Osteoblast (primary cell): Measurements from ENCODE around the gene LRRK1. TPM values are rescaled to one million over a fixed set of nuclear protein-coding genes. Genes with fewer than 3 reads are reported as not detected.

Experiments
- DNase-seq: peaks from one replicate; pipeline ENCODE4 v3.0.0; 2011; ENCODE audit warnings: low spot score, mixed read lengths; ENCODE audit not compliant: insufficient read length; ENCODE audit errors: missing footprints
- H2AFZ ChIP-seq: 2 replicates; pipeline ENCODE4 v1.6.0; 2011; ENCODE audit warnings: mild to moderate bottlenecking, low read length
- H3K27ac ChIP-seq: 2 replicates; pipeline ENCODE4 v1.5.1; 2011; ENCODE audit warnings: mild to moderate bottlenecking, low read depth, low read length, moderate library complexity
- H3K27me3 ChIP-seq: 2 replicates; pipeline ENCODE4 v1.6.0; 2012; ENCODE audit warnings: mild to moderate bottlenecking, control low read depth, inconsistent platforms, low read length, moderate library complexity; ENCODE audit not compliant: insufficient read depth
- H3K36me3 ChIP-seq: 2 replicates; pipeline ENCODE4 v1.5.1; 2011; ENCODE audit warnings: mild to moderate bottlenecking, low read length, control low read depth, moderate library complexity; ENCODE audit not compliant: insufficient read depth
- H3K4me1 ChIP-seq: 2 replicates; pipeline ENCODE4 v1.5.1; 2011; ENCODE audit warnings: mild to moderate bottlenecking, low read length, control low read depth, moderate library complexity; ENCODE audit not compliant: insufficient read depth
- H3K4me2 ChIP-seq: 2 replicates; pipeline ENCODE4 v1.6.0; 2011; ENCODE audit warnings: mild to moderate bottlenecking, low read length; ENCODE audit not compliant: insufficient read depth
- H3K4me3 ChIP-seq: fragments of 200-600 bp; sonication (generic); 3 replicates; pipeline ENCODE4 v1.5.1; 2012; ENCODE audit warnings: mild to moderate bottlenecking, low read length, inconsistent platforms; ENCODE audit not compliant: insufficient read depth
- H3K79me2 ChIP-seq: 2 replicates; pipeline ENCODE4 v1.6.0; 2012; ENCODE audit warnings: mild to moderate bottlenecking, low read length, control low read depth, inconsistent platforms; ENCODE audit not compliant: insufficient read depth
- H3K9me3 ChIP-seq: 2 replicates; pipeline ENCODE4 v1.5.1; 2011; ENCODE audit warnings: low read depth, low read length, control low read depth
- H4K20me1 ChIP-seq: 2 replicates; pipeline ENCODE4 v1.6.0; 2012; ENCODE audit warnings: mild to moderate bottlenecking, low read length, control low read depth; ENCODE audit not compliant: insufficient read depth
- total RNA-seq: library from RNA; depleted of rRNA; stranded (reverse); fragments of >200 nt; gene quantifications from 2 replicates; pipeline ENCODE4 v1.2.3, GENCODE V29; 2012
- TF ChIP-seq, protein P1 (sequence below): IDR thresholded peaks from 2 replicates; pipeline ENCODE4 v1.5.1; 2011; ENCODE audit warnings: mild to moderate bottlenecking, low read depth, low read length, moderate library complexity; ENCODE audit errors: extremely low read depth

LRRK1 gene
- total RNA-seq, 1 donor = 15.2 TPM

DNA sequence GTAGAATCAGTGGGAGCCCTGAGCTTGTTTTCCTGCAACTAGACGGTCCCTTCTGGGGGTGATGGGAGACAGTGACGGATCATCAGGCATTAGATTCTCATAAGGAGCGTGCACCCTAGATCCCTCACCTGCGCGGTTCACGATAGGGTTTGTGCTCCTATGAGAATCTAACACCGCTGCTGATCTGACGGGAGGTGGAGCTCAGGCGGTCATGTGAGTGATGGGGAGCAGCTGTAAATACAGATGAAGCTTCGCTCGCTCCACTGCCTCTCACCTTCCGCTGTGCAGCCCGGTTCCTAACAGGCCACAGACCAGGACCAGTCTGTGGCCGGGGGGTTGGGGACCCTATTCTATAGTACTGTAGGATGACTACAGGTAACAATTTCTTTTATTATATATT, 178.0 kb downstream of the LRRK1 start:
- Histone ChIP-seq H2AFZ (no peak overlapping the region), H3K79me2 (no peaks in the 10 kb centered on the region), H3K4me2 (no peak overlapping the region), H3K36me3 (no peaks in the 10 kb centered on the region), H3K27ac (no peak overlapping the region), H4K20me1 (no peaks in the 10 kb centered on the region), H3K27me3 (no peaks in the 10 kb centered on the region), H3K4me3 (no peak overlapping the region), H3K9me3 (no peaks in the 10 kb centered on the region), H3K4me1 (peaks cover 6% of the 10 kb centered on the region)
- TF ChIP-seq, protein P1, sequence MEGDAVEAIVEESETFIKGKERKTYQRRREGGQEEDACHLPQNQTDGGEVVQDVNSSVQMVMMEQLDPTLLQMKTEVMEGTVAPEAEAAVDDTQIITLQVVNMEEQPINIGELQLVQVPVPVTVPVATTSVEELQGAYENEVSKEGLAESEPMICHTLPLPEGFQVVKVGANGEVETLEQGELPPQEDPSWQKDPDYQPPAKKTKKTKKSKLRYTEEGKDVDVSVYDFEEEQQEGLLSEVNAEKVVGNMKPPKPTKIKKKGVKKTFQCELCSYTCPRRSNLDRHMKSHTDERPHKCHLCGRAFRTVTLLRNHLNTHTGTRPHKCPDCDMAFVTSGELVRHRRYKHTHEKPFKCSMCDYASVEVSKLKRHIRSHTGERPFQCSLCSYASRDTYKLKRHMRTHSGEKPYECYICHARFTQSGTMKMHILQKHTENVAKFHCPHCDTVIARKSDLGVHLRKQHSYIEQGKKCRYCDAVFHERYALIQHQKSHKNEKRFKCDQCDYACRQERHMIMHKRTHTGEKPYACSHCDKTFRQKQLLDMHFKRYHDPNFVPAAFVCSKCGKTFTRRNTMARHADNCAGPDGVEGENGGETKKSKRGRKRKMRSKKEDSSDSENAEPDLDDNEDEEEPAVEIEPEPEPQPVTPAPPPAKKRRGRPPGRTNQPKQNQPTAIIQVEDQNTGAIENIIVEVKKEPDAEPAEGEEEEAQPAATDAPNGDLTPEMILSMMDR = no peak
- no peak for DNase-seq

DNA sequence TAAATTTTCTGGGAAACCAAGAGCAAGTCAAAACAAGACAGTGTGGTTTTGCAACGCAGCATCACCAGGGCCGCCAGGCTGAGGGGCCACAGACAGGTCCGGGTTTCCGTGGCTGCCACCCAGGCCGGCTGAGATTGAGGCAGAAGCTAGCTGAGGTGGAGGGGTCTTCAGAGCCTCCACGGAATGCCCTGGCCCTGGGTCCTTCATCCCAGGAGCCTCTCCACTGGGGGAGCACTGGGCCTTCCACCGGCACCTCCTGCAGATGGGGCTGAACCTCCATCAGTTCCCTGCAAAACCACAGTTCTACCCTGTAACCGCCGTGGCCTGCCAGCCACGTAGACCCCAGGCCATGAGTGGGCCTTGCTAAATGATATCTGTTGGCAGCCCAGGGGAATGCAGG, 180.0 kb downstream of the LRRK1 start:
- Histone ChIP-seq H4K20me1 (no peaks in the 10 kb centered on the region), H2AFZ (no peak overlapping the region), H3K4me3 (no peak overlapping the region), H3K27ac (no peak overlapping the region), H3K79me2 (no peaks in the 10 kb centered on the region), H3K36me3 (no peaks in the 10 kb centered on the region), H3K4me1 (no peaks in the 10 kb centered on the region), H3K4me2 (no peak overlapping the region), H3K27me3 (no peaks in the 10 kb centered on the region), H3K9me3 (no peaks in the 10 kb centered on the region)
- DNase-seq = peak; percentile 75
- TF ChIP-seq, protein P1 = no peak

DNA sequence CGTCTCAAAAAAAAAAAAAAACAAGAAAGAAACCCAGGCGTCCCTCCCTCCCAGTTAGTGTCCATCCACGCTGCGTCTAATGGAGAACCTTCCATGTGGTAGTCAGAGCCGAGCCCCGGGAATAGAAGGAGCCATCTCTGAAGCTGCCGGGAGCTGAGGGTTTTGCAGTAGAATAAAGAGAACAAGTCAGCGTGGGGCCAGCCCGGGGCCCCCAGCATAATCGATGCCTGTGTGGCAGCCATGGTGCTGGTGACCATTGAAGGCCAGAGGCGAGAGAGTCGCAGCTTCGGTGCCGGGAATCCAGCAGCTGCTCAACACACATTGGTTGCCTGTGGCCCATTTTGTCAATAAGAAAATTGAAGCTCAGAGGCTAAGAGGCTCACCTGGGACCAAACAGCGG, 181.0 kb downstream of the LRRK1 start:
- peak; percentile 65 for DNase-seq
- no peak overlapping the region for H3K27ac ChIP-seq
- H3K79me2 ChIP-seq = no peaks in the 10 kb centered on the region
- H3K9me3 ChIP-seq = no peaks in the 10 kb centered on the region
- H3K27me3 ChIP-seq = no peaks in the 10 kb centered on the region
- H3K4me1 ChIP-seq = no peaks in the 10 kb centered on the region
- TF ChIP-seq, protein P1 = no peak
- H3K4me2 ChIP-seq = no peak overlapping the region
- H4K20me1 ChIP-seq = no peaks in the 10 kb centered on the region
- H3K4me3 ChIP-seq = no peak overlapping the region
- no peaks in the 10 kb centered on the region for H3K36me3 ChIP-seq
- no peak overlapping the region for H2AFZ ChIP-seq

DNA sequence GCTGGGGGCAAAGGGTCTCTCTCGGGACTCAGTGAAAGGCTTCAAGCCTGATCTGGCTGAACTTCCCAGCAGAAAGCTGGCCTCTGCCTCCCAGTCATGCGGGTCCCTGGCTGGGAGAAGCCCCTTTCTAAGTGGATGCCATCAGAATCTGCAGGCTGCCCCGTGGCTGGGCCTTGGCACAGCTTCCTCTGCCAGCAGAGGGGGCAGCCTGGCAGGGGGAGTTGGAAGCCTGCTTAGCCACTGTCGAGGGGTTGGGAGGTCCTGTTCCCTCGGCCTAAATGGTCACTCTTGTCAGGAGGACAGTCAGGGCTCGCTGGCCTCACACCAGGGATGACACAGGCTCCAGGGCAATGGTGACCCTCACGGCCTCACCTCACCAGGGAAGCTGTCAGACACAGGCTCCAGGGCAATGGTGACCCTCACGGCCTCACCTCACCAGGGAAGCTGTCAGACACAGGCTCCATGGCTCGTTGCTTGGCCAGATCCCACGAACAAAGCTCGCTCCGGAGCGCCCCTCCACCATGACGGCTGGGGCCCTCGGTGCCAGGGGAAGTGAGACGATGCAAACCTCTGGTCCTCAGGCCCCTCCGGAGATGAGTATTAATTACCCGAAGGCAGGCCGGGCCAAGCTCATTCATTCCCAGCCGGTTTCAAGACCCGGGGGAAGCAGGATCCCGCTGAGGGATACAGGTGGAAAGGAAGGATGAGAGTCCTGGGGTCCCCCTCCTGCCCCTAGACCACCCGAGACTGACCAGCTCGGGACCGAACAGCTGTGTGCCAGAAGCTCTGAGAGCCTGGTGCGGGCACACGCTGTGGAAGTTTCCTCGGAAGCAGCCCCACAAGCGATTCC, 181.7 kb downstream of the LRRK1 start:
- no peaks in the 10 kb centered on the region for H3K4me1 ChIP-seq
- no peak overlapping the region for H3K4me3 ChIP-seq
- no peak overlapping the region for H3K27ac ChIP-seq
- H2AFZ ChIP-seq = no peak overlapping the region
- H3K79me2 ChIP-seq = no peaks in the 10 kb centered on the region
- peak; percentile 15 for DNase-seq
- no peaks in the 10 kb centered on the region for H3K9me3 ChIP-seq
- TF ChIP-seq, protein P1 = peak; percentile 5
- H3K4me2 ChIP-seq = no peak overlapping the region
- no peaks in the 10 kb centered on the region for H3K36me3 ChIP-seq
- H4K20me1 ChIP-seq = no peaks in the 10 kb centered on the region
- no peaks in the 10 kb centered on the region for H3K27me3 ChIP-seq
